ENCODE data around the gene SMPD1. TPM values are rescaled to one million over a fixed set of nuclear protein-coding genes. Genes with fewer than 3 reads are reported as not detected.

Gene SMPD1
- total and polyA plus RNA-seq, 2 of the 8 experiments (the other 6 are each of a cell fraction or from before 2014, with no cell fraction given): 1.9 to 2.4 TPM

- no peak for TF ChIP-seq CHD7 (IDR thresholded peaks at IDR 0.05; ENCODE audit: insufficient replicate concordance, low read length)
- peak; percentile 46 for TF ChIP-seq KDM4A (IDR thresholded peaks at IDR 0.05; ENCODE audit: low read depth, low read length, severe bottlenecking)
- TF ChIP-seq KDM1A (IDR thresholded peaks at IDR 0.05; ENCODE audit: borderline replicate concordance, low read length): 0 out of 2 replicates have a peak, but pooled peaks have one; percentile 1
- no peak for TF ChIP-seq CEBPB (IDR thresholded peaks at IDR 0.05; ENCODE audit: low read depth, low read length)
- no peak for TF ChIP-seq SP2 (IDR thresholded peaks at IDR 0.05; ENCODE audit: low read length)
- peak; percentile 51 for TF ChIP-seq ASH2L (IDR thresholded peaks at IDR 0.05; ENCODE audit: low read length)
- no peak for TF ChIP-seq FOSL1 (IDR thresholded peaks at IDR 0.05; ENCODE audit: insufficient read depth, low read depth, low read length)
- TF ChIP-seq SAP30 (IDR thresholded peaks at IDR 0.05; ENCODE audit: insufficient read depth, insufficient replicate concordance, low read length): peak; percentile 14
- TF ChIP-seq SIN3A (conservative IDR thresholded peaks at IDR 0.05 in 1 of 2, IDR thresholded peaks at IDR 0.05 in 1 of 2; ENCODE audit: low read depth in 1 of 2, low read length in 2 of 2): peak; percentile 48 to 62; a peak in 1 of 4 replicates
Measured at GRCh38 chr11:6418557-6419008, 28.3 kb downstream of the SMPD1 start (continued).
